ENCODE data around the gene HERC6. TPM values are rescaled to one million over a fixed set of nuclear protein-coding genes. Genes with fewer than 3 reads are reported as not detected.
"Not testable (repeated sequence)": the region's sequence is repeated elsewhere in the genome, so short reads cannot be mapped to it uniquely, and the experiment has no call there.

Gene HERC6
- total RNA-seq, result 4.1 TPM

DNA sequence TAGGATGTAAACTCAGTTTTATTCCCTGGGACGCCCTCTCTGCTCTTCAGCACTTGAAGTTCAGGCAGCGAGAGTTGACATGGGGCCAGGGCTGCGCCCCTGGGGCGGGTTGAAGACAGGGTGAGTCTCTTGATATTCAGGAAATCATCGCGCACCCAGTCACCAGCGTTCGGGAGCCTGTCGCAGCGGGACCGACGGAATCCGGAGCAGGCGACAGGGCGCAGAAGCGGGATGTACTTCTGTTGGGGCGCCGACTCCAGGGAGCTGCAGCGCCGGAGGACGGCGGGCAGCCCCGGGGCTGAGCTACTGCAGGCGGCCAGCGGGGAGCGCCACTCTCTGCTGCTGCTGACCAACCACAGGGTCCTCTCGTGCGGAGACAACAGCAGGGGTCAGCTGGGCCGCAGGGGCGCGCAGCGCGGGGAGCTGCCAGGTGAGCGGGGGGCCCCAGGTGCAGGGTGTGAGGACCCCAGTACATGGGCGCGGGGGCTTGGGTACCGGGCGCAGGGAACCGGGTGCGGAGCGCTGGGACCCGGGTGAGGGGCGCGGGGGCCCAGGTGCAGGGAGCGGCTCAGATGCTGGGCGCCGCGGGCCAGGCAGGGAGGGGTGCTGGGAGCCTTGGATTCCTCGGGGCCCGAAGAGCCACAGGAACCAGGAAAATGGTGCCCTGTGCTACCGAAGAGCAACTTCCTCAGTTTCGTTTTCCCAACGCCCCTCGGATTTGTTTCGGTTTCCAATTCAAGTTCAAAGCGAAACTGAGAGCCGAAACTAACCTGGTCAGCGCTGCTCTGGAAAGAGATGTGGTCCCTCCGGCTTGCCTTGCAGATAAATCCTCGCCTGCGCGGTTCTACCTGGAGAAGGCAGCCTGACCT is at the start of gene HERC6:
Gene HERC6, plus strand, starts transcription at position 162 of the 869 bp plus-strand sequence. Its CDS starts 70 bp downstream, at position 232.
- DNase-seq, result peak; percentile 63

GRCh38 chr4:88333741-88334405 is 44.8 kb upstream of the HERC6 start:
- DNase-seq, result no peak

DNA sequence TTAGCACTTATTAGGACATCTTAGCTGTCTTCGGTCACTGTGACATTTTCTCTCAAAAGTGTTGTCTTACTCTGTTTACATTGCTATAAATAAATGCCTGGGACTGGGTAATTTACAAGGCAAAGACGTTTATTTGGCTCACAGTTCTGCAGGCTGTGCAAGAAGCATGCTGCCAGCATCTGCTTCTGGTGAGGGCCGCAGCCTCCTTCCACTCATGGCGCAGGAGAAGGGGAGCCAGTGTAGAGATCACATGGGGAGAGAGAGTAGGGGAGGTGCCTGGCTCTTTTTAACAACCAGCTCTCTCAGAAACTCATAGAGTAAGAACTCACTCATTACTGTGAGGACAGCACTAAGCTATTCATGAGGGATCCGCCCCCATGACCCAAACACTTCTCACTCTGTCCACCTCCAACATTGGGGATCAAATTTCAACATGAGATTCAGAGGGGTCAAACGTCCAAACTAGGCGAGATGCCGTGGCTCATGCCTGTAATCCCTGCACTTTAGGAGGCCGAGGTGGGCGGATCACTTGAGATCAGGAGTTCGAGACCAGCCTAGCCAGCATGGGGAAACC is 43.5 kb upstream of the HERC6 start:
- DNase-seq, result no peak

GRCh38 chr4:88341227-88342192 is 37.1 kb upstream of the HERC6 start:
- peak; percentile 71 for DNase-seq

DNA sequence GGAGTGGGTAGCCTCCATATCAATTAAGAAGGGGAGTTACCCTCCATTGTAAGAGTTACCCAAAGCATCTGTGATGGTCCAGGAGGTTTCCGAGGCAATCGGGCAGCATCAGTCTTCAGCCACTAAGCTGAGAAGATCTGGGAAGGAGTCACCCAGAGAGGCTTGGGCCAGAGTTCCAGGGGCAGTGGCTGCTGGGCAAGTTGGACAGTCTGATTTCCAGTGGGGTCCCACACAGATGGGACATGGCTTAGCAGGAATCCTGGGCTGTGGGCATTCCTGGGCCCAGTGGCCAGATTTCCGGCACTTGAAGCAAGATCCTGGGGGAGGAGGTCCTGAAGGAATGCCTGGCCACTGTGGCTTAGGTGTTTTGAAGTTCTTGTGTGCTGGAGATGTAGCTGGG is 31.8 kb upstream of the HERC6 start:
- not testable (repeated sequence) for DNase-seq

DNA sequence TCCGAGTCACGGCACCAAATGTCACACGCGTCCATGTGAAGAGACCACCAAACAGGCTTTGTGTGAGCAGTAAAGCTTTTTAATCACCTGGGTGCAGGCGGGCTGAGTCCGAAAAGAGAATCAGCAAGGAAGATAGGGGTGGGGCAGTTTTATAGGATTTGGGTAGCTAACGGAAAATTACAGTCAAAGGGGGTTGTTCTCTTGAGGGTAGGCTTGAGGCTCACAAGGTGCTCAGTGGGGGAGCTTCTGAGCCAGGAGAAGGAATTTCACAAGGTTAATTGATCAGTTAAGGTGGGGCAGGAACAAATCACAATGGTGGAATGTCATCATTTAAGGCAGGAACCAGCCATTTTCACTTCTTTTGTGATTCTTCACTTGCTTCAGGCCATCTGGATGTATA is 29.9 kb upstream of the HERC6 start:
- not testable (repeated sequence) for DNase-seq

DNA sequence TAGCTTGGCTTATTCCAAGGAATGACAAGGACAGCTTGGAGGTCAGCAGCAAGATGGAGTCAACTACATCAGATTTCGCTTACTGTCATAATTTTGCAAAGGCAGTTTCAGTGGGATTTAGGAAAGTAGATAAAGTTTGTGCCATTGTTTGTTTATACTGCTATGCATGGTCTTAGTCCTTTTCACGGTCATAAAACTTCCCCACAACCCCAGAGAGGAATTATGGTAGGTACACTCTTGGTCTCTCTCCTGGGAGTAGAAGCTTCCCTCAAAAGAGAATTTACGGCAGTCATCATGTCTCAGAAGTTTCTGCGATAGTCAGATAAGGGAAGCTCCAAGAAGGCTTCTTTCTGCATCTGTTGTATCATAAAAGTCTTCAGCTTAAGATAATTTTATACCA is 27.9 kb upstream of the HERC6 start:
- no peak for DNase-seq

GRCh38 chr4:88352062-88352740 is 26.5 kb upstream of the HERC6 start:
- no peak for DNase-seq

GRCh38 chr4:88353324-88353723 is 25.3 kb upstream of the HERC6 start:
- no peak for DNase-seq

DNA sequence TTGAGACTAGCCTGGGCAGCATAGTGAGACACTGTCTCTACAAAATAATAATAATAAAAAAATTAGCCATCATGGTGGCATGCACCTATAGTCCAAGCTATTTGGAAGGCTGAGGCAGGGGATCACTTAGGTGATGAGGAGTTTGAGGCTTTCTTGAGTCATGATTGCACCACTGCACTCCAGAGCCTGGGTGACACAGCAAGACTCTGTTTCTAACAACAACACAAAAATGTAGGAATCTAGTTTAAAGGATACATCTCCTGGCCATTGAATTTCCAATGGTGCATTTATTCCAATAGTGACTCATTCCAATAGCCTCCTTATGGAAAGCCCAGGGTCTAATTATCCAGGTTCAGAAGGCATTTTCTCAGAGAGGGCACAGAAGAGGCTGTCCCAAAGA is 21.9 kb upstream of the HERC6 start:
- DNase-seq, result no peak

DNA sequence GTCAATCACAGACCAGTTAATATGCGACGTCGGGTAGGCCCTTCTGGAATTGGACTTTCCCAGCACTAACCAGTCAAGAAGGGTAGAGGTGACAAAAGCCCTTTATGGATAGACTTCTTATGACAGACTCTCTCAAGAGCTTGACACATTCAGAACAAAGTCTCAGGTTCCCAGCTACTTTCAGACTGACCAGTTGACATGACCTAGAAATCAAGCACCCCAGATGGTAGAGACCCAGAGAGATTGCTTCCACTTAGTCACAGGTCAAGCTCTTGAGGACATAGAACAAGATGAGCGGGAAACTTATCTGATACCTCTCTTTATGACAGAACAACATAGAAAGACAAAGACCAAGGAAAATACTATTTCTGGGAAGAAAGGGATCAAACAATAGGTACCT is 21.4 kb upstream of the HERC6 start:
- DNase-seq, result no peak

DNA sequence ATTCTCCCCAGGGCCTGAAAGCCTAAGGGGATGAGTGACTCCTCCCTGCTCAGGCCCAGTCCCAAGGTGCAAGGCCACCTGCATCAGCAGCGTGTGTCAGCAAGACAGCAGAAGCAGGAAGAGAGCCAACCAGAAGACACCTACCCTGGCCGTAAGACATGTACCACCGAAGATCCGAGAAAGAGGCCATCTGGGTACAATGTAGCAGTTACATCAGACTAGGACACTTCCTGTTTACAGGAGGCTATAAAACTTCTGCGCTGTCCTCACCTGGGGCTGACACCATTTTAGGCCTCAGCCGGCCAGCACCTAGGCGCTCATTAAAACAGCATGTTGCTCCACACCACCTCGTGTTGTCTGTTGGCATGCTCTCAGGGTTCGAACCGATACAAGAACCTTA is 19.1 kb upstream of the HERC6 start:
- no peak for DNase-seq

DNA sequence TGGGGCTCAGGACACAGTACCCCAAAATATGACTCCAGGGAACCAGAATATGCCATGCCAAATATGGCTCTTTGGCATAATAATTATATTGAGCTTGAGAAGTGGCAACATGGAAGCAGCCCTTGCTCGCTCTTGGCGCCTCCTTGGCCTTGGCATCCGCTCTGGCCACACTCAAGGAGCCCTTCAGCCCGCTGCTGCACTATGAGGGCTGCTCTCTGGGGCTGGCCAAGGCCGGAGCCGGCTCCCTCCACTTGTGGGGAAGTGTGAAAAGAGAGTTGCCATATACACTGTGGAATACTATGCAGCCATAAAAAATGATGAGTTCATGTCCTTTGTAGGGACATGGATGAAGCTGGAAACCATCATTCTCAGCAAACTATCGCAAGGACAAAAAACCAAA is 18.4 kb upstream of the HERC6 start:
- DNase-seq, result no peak

DNA sequence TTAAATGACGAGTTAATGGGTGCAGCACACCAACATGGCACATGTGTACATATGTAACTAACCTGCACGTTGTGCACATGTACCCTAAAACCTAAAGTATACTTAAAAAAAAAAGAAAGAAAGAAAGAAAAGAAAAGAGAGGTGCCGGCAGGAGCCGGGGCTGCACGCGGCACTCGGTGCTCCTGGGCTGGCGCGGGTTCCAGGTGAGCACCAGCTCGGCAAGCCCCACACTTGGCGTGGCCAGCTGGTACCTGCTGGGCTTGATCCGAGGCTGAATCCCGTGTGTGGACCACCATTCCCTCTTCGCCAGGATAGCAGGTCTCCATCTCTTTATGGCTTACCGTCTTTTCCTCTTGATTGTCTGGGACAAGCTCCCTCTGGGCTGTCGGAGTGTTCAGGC is 17.9 kb upstream of the HERC6 start:
- no peak for DNase-seq

- DNase-seq, result not testable (repeated sequence)
These were observed 17.4 kb upstream of the HERC6 start for GRCh38 chr4:88361217-88361773.

DNA sequence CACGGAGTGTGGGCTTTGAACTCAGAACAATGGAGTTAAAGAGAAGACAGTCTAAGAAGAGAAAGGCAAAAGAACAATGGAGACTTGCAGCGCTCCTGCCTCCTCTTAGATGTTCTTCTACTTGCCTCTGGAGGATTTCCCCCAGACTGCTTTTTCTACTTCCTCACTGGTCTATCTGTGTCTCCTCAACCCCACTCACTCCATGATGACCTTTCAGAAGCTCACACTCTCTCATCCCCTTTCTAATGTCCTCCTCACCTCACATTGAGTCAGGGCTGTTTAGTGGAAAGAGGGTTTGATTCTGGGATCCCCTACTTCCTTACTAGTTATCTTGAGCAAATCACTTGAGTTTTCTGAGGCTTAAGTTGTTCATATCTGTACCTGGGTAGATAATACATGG is 12.2 kb upstream of the HERC6 start:
- DNase-seq, result no peak

DNA sequence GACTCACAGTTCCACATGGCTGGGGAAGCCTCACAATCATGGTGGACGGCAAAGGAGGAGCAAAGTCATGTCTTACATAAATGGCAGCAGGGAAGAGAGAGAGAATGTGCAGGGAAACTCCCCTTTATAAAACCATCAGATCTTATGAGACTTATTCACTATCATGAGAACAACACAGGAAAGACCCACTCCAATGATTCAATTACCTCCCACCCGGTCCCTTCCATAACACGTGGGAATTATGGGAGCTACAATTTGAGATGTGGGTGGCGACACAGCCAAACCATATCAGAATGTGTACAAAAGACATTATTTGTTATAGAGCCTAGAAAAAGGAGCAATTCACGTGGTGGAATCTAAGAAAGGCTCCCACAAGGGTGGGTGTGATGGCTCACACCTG is 10.8 kb upstream of the HERC6 start:
- DNase-seq, result no peak

- DNase-seq, result not testable (repeated sequence)
These were observed 9.4 kb upstream of the HERC6 start for GRCh38 chr4:88369180-88369812.

- no peak for DNase-seq
These were observed 2.5 kb downstream of the HERC6 start for GRCh38 chr4:88381123-88381522.

DNA sequence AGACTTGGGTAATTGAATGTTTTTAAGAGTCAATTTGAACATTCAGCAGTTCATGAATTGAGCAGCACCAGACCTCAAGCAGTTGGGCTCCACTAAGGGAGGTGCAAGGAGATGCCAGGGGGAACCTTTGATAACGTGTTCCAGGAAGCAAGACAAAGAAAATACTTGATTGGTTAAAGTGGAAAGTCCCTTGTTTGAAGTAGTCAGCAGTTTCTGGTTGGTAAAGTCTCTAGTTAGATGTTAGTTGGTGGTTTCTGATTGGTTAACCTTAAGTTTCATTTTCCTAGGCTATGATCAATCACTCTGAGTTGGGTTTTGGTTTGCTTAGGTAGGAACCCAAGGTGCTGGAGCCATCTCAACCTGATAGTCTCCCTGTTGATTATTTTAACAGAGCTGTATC is 4.0 kb downstream of the HERC6 start:
- no peak for DNase-seq

DNA sequence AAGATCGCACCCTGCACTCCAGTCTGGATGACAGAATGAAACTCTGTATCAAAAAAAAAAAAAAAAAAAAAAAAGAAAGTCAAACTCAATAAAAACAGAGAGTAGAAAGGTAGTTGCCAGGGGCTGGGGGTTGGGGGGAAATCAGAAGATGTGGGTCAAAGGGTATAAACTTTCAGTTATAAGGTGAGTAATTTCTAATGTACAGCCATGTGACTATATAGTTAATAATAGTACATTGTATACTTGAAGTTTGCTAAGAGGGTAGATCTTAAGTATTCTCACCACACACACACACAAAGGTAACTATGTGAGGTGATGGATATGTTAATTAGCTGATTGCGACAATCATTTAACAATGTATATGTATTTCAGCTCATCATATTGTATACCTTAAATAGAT is 11.5 kb downstream of the HERC6 start:
- no peak for DNase-seq
